ENCODE measurements around the gene CSNK1A1.

- TF ChIP-seq TAF1 (IDR thresholded peaks at IDR 0.05; ENCODE audit: borderline replicate concordance, low read depth, low read length): no peak
- no peak for TF ChIP-seq POLR2AphosphoS5 (IDR thresholded peaks at IDR 0.05; ENCODE audit: low read depth, low read length)
- TF ChIP-seq POLR2A (IDR thresholded peaks at IDR 0.05; ENCODE audit: low read depth, low read length): no peak
Measured at GRCh38 chr5:149448831-149449714, 102.2 kb downstream of the CSNK1A1 start.

Data from GM12892 (cell line).